HEK293 (cell line): ENCODE results near the gene PHF5A.

ENCODE experiments used
- GLI2 ChIP-seq: fragments of 450-650 bp; formaldehyde crosslinking; IDR thresholded peaks from 2 replicates; pipeline ENCODE4; 2017; ENCODE audit warnings: missing biosample characterization, missing genetic modification characterization, low read depth, borderline replicate concordance
- GLI4 ChIP-seq: fragments of 450-650 bp; formaldehyde crosslinking; IDR thresholded peaks from 2 replicates; pipeline ENCODE4 v1.5.1; 2016; ENCODE audit warnings: missing biosample characterization, missing genetic modification characterization
- KLF1 ChIP-seq: fragments of 450-650 bp; formaldehyde crosslinking; IDR thresholded peaks from 2 replicates; pipeline ENCODE4 v1.5.1; 2016; ENCODE audit warnings: missing biosample characterization, missing genetic modification characterization
- SCRT1 ChIP-seq: fragments of 450-650 bp; formaldehyde crosslinking; IDR thresholded peaks from 2 replicates; pipeline ENCODE4 v1.5.1; 2016; ENCODE audit warnings: missing biosample characterization, missing genetic modification characterization, borderline replicate concordance
- ZBTB21 ChIP-seq: fragments of 450-650 bp; formaldehyde crosslinking; IDR thresholded peaks from 2 replicates; pipeline ENCODE4 v1.5.1; 2017; ENCODE audit warnings: missing biosample characterization, missing genetic modification characterization
- ZEB2 ChIP-seq: fragments of 450-650 bp; formaldehyde crosslinking; IDR thresholded peaks from 2 replicates; pipeline ENCODE4 v1.5.1; 2016; ENCODE audit warnings: missing biosample characterization, missing genetic modification characterization
- ZFP69B ChIP-seq: fragments of 450-650 bp; formaldehyde crosslinking; IDR thresholded peaks from 2 replicates; pipeline ENCODE4 v1.5.1; 2016; ENCODE audit warnings: missing biosample characterization, missing genetic modification characterization
- ZIC2 ChIP-seq: fragments of 450-650 bp; formaldehyde crosslinking; IDR thresholded peaks from 2 replicates; pipeline ENCODE4 v1.5.1; 2016; ENCODE audit warnings: missing biosample characterization, missing genetic modification characterization
- ZNF175 ChIP-seq: fragments of 450-650 bp; formaldehyde crosslinking; IDR thresholded peaks from 2 replicates; pipeline ENCODE4 v1.5.1; 2016; ENCODE audit warnings: missing biosample characterization, missing genetic modification characterization
- ZNF2 ChIP-seq: fragments of 450-650 bp; formaldehyde crosslinking; IDR thresholded peaks from 2 replicates; pipeline ENCODE4 v1.5.1; 2016; ENCODE audit warnings: missing biosample characterization, missing genetic modification characterization
- ZNF211 ChIP-seq: fragments of 450-650 bp; formaldehyde crosslinking; IDR thresholded peaks from 2 replicates; pipeline ENCODE4 v1.5.1; 2016; ENCODE audit warnings: low read depth, missing biosample characterization, missing genetic modification characterization
- ZNF223 ChIP-seq: fragments of 450-650 bp; formaldehyde crosslinking; IDR thresholded peaks from 2 replicates; pipeline ENCODE4 v1.5.1; 2016; ENCODE audit warnings: missing biosample characterization, missing genetic modification characterization
- ZNF350 ChIP-seq: fragments of 450-650 bp; formaldehyde crosslinking; IDR thresholded peaks from 2 replicates; pipeline ENCODE4 v1.5.0; 2017; ENCODE audit warnings: missing biosample characterization, mild to moderate bottlenecking, missing genetic modification characterization
- ZNF354C ChIP-seq: fragments of 450-650 bp; formaldehyde crosslinking; IDR thresholded peaks from 2 replicates; pipeline ENCODE4 v1.5.1; 2016; ENCODE audit warnings: missing biosample characterization, missing genetic modification characterization, low read depth, borderline replicate concordance
- ZNF561 ChIP-seq: fragments of 450-650 bp; IDR thresholded peaks from 2 replicates; pipeline ENCODE4 v1.5.1; 2018; ENCODE audit warnings: missing biosample characterization, missing genetic modification characterization, borderline replicate concordance
- ZNF629 ChIP-seq: fragments of 450-650 bp; formaldehyde crosslinking; IDR thresholded peaks from 2 replicates; pipeline ENCODE4 v1.5.1; 2017; ENCODE audit warnings: missing biosample characterization, missing genetic modification characterization
- ZNF837 ChIP-seq: fragments of 450-650 bp; formaldehyde crosslinking; IDR thresholded peaks from 2 replicates; pipeline ENCODE4 v1.5.1; 2016; ENCODE audit warnings: missing biosample characterization, missing genetic modification characterization
- ZSCAN16 ChIP-seq: fragments of 450-650 bp; formaldehyde crosslinking; IDR thresholded peaks from 2 replicates; pipeline ENCODE4 v1.5.1; 2016; ENCODE audit warnings: missing biosample characterization, missing genetic modification characterization
- TF ChIP-seq, protein P1 (sequence below): fragments of 450-650 bp; formaldehyde crosslinking; conservative IDR thresholded peaks from 2 replicates; pipeline ENCODE4 v1.5.1; 2016; ENCODE audit warnings: low read depth, missing biosample characterization, missing genetic modification characterization
- TF ChIP-seq, protein P2 (sequence below): fragments of 450-650 bp; formaldehyde crosslinking; IDR thresholded peaks from 2 replicates; pipeline ENCODE4 v1.5.1; 2016; ENCODE audit warnings: missing biosample characterization, missing genetic modification characterization
- TF ChIP-seq, protein P3 (sequence below): fragments of 450-650 bp; formaldehyde crosslinking; IDR thresholded peaks from 2 replicates; pipeline ENCODE4 v1.5.1; 2016; ENCODE audit warnings: missing biosample characterization, missing genetic modification characterization
- TF ChIP-seq, protein P4 (sequence below): fragments of 450-650 bp; formaldehyde crosslinking; IDR thresholded peaks from 2 replicates; pipeline ENCODE4 v1.5.1; 2016; ENCODE audit warnings: missing biosample characterization, missing genetic modification characterization, low read depth
- TF ChIP-seq, protein P5 (sequence below): fragments of 450-650 bp; formaldehyde crosslinking; IDR thresholded peaks from 2 replicates; pipeline ENCODE4 v1.5.1; 2016; ENCODE audit warnings: missing biosample characterization, missing genetic modification characterization, borderline replicate concordance

The PHF5A gene

DNA sequence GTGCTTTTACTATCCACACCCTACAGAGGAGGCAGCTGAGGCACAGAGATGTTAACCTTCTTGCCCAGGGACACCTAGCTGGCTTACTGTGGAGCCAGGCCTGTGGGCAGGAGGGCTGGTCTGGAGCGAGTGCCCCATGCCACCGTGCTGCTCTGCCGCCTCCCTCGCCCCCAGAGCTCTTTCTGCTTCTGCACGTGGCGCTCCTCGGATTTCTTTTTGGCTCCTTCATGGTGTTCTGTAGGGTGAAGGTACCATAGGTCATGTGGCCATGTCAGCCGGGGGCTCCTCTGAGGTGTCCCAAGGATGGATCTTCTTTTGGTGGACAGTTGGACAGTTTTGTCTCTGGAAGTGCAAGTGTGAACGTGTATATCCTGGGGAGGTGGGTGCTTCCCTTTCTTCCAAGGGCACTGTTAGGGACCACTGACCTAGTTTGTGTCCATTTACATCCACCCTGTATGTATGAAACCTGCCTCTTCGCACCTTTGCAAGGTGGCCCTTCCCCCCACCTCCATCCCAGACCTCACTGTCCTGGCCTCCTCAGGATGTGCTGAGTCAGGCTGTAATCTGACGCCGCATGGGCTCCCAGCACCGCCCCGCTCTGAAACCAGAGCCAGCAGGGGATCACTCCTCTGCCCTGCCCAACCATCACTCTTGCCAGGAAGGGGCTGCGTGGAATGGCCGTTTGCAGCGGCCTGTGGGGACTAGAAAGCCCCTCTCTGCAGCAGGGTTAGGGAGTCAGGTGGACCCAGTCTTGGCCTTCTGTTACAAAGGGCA lies 44.1 kb upstream of the PHF5A start (continued):
- TF ChIP-seq GLI4 (tag by site-specific recombination): no peak
- TF ChIP-seq ZNF354C (tag by site-specific recombination): no peak
- peak; percentile 76 for TF ChIP-seq ZNF629 (tag by site-specific recombination)
- TF ChIP-seq ZNF350: no peak
- no peak for TF ChIP-seq ZNF223 (tag by site-specific recombination)
- peak; percentile 72 for TF ChIP-seq KLF1
- 0 out of 2 replicates have a peak, but pooled peaks have one; percentile 57 for TF ChIP-seq ZNF561 (tag by site-specific recombination)
- TF ChIP-seq SCRT1: no peak
- no peak for TF ChIP-seq ZNF175 (tag by site-specific recombination)
- TF ChIP-seq ZNF837 (tag by site-specific recombination): no peak
- TF ChIP-seq, protein P1, sequence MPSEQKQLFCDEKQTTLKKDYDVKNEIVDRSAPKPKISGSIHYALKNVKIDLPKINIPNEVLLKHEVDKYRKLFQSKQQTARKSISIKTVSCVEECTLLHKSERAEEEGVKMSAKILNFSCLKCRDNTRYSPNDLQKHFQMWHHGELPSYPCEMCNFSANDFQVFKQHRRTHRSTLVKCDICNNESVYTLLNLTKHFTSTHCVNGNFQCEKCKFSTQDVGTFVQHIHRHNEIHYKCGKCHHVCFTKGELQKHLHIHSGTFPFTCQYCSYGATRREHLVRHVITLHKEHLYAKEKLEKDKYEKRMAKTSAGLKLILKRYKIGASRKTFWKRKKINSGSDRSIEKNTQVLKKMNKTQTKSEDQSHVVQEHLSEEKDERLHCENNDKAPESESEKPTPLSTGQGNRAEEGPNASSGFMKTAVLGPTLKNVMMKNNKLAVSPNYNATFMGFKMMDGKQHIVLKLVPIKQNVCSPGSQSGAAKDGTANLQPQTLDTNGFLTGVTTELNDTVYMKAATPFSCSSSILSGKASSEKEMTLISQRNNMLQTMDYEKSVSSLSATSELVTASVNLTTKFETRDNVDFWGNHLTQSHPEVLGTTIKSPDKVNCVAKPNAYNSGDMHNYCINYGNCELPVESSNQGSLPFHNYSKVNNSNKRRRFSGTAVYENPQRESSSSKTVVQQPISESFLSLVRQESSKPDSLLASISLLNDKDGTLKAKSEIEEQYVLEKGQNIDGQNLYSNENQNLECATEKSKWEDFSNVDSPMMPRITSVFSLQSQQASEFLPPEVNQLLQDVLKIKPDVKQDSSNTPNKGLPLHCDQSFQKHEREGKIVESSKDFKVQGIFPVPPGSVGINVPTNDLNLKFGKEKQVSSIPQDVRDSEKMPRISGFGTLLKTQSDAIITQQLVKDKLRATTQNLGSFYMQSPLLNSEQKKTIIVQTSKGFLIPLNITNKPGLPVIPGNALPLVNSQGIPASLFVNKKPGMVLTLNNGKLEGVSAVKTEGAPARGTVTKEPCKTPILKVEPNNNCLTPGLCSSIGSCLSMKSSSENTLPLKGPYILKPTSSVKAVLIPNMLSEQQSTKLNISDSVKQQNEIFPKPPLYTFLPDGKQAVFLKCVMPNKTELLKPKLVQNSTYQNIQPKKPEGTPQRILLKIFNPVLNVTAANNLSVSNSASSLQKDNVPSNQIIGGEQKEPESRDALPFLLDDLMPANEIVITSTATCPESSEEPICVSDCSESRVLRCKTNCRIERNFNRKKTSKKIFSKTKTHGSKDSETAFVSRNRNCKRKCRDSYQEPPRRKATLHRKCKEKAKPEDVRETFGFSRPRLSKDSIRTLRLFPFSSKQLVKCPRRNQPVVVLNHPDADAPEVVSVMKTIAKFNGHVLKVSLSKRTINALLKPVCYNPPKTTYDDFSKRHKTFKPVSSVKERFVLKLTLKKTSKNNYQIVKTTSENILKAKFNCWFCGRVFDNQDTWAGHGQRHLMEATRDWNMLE (tag by site-specific recombination): no peak
- peak; percentile 69 for TF ChIP-seq ZIC2 (tag by site-specific recombination)
- TF ChIP-seq ZSCAN16 (tag by site-specific recombination): no peak
- peak; percentile 42; the same call in 1 of the 2 replicates for TF ChIP-seq ZNF2 (tag by site-specific recombination)
- no peak for TF ChIP-seq GLI2 (tag by site-specific recombination)
- TF ChIP-seq, protein P2, sequence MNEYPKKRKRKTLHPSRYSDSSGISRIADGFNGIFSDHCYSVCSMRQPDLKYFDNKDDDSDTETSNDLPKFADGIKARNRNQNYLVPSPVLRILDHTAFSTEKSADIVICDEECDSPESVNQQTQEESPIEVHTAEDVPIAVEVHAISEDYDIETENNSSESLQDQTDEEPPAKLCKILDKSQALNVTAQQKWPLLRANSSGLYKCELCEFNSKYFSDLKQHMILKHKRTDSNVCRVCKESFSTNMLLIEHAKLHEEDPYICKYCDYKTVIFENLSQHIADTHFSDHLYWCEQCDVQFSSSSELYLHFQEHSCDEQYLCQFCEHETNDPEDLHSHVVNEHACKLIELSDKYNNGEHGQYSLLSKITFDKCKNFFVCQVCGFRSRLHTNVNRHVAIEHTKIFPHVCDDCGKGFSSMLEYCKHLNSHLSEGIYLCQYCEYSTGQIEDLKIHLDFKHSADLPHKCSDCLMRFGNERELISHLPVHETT (tag by site-specific recombination): 0 out of 2 replicates have a peak, but pooled peaks have one; percentile 16
- TF ChIP-seq ZEB2 (tag by site-specific recombination): peak; percentile 71; the same call in 1 of the 2 replicates
- TF ChIP-seq ZFP69B (tag by site-specific recombination): 0 out of 2 replicates have a peak, but pooled peaks have one; percentile 17
- TF ChIP-seq ZNF211 (tag by site-specific recombination): no peak
- TF ChIP-seq ZBTB21 (tag by site-specific recombination): no peak
- TF ChIP-seq, protein P3, sequence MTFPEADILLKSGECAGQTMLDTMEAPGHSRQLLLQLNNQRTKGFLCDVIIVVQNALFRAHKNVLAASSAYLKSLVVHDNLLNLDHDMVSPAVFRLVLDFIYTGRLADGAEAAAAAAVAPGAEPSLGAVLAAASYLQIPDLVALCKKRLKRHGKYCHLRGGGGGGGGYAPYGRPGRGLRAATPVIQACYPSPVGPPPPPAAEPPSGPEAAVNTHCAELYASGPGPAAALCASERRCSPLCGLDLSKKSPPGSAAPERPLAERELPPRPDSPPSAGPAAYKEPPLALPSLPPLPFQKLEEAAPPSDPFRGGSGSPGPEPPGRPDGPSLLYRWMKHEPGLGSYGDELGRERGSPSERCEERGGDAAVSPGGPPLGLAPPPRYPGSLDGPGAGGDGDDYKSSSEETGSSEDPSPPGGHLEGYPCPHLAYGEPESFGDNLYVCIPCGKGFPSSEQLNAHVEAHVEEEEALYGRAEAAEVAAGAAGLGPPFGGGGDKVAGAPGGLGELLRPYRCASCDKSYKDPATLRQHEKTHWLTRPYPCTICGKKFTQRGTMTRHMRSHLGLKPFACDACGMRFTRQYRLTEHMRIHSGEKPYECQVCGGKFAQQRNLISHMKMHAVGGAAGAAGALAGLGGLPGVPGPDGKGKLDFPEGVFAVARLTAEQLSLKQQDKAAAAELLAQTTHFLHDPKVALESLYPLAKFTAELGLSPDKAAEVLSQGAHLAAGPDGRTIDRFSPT (tag by site-specific recombination): 0 out of 2 replicates have a peak, but pooled peaks have one; percentile 29
- TF ChIP-seq, protein P4, sequence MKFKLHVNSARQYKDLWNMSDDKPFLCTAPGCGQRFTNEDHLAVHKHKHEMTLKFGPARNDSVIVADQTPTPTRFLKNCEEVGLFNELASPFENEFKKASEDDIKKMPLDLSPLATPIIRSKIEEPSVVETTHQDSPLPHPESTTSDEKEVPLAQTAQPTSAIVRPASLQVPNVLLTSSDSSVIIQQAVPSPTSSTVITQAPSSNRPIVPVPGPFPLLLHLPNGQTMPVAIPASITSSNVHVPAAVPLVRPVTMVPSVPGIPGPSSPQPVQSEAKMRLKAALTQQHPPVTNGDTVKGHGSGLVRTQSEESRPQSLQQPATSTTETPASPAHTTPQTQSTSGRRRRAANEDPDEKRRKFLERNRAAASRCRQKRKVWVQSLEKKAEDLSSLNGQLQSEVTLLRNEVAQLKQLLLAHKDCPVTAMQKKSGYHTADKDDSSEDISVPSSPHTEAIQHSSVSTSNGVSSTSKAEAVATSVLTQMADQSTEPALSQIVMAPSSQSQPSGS (tag by site-specific recombination): no peak
- TF ChIP-seq, protein P5, sequence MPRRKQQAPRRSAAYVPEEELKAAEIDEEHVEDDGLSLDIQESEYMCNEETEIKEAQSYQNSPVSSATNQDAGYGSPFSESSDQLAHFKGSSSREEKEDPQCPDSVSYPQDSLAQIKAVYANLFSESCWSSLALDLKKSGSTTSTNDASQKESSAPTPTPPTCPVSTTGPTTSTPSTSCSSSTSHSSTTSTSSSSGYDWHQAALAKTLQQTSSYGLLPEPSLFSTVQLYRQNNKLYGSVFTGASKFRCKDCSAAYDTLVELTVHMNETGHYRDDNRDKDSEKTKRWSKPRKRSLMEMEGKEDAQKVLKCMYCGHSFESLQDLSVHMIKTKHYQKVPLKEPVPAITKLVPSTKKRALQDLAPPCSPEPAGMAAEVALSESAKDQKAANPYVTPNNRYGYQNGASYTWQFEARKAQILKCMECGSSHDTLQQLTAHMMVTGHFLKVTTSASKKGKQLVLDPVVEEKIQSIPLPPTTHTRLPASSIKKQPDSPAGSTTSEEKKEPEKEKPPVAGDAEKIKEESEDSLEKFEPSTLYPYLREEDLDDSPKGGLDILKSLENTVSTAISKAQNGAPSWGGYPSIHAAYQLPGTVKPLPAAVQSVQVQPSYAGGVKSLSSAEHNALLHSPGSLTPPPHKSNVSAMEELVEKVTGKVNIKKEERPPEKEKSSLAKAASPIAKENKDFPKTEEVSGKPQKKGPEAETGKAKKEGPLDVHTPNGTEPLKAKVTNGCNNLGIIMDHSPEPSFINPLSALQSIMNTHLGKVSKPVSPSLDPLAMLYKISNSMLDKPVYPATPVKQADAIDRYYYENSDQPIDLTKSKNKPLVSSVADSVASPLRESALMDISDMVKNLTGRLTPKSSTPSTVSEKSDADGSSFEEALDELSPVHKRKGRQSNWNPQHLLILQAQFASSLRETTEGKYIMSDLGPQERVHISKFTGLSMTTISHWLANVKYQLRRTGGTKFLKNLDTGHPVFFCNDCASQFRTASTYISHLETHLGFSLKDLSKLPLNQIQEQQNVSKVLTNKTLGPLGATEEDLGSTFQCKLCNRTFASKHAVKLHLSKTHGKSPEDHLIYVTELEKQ: no peak
